IPS-15b (cell line): Measurements from ENCODE around the gene PLXNB1.
"Not testable (repeated sequence)": the region's sequence is repeated elsewhere in the genome, so short reads cannot be mapped to it uniquely, and the experiment has no call there.

Experiments
- H3K27me3 ChIP-seq: one replicate; pipeline ENCODE4 v1.6.1; 2013; ENCODE audit warnings: low read length; ENCODE audit not compliant: control insufficient read depth, insufficient read depth
- H3K36me3 ChIP-seq: one replicate; pipeline ENCODE4 v1.6.1; 2013; ENCODE audit warnings: low read length; ENCODE audit not compliant: control insufficient read depth, insufficient read depth
- H3K4me1 ChIP-seq: one replicate; pipeline ENCODE4 v1.6.1; 2013; ENCODE audit warnings: mild to moderate bottlenecking, low read length; ENCODE audit not compliant: control insufficient read depth, insufficient read depth
- H3K4me3 ChIP-seq: one replicate; pipeline ENCODE4 v1.5.1; 2013; ENCODE audit warnings: low read depth, low read length
- H3K9ac ChIP-seq: one replicate; pipeline ENCODE4 v1.6.1; 2013; ENCODE audit warnings: low read depth, mild to moderate bottlenecking, low read length
- H3K9me3 ChIP-seq: one replicate; pipeline ENCODE4 v1.6.1; 2013; ENCODE audit warnings: mild to moderate bottlenecking, low read length; ENCODE audit not compliant: control insufficient read depth, insufficient read depth

Gene PLXNB1

DNA sequence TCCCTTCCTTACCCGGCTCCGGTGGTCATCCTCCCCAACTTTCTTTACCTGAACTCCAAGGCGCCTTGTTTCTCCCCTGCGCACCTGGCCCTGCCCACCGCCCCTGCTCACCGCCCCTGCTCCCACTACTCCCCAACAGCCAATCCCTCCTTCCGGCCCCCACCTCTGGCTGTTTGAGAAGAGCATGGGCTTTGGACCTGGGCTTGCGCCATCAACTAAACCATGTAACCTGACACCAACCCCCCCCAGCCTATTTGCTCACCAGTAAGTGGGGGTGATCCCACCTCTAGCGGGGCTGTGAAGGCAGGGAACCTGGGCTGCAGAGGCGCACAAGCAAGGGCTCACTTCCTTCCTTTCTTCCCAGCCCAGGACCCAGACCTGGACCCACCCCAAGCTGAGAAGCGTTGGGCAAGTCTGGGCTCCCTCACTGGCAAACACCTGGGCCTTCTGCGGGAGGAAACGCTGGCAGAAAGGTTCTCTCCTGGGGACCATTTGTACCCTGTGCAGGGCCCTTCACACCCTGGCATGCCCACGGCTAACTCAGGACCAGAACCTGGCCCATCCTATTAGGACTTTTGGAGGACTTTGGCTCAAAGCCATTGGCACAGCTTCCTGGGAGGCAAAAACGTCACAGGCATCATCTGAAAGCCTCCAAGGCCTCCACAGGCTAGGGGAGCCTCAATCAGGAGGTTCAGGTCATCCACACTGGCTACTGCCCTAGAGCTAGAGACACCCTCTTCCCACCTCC lies at the start of gene PLXNB1:
Gene PLXNB1 (minus strand): TSS at position 127 of the 748 bp plus-strand sequence. CDS start 5,475 bp downstream, outside the sequence.
- H3K36me3 ChIP-seq = peaks cover 26% of the 10 kb centered on the region
- peak within 1 kb of the TSS; percentile 79 for H3K9ac ChIP-seq
- peaks cover 19% of the 10 kb centered on the region for H3K4me1 ChIP-seq
- H3K4me3 ChIP-seq = peak within 1 kb of the TSS; percentile 78
- H3K27me3 ChIP-seq = no peaks in the 10 kb centered on the region
- H3K9me3 ChIP-seq = no peaks in the 10 kb centered on the region

- Histone ChIP-seq H3K9me3 (no peaks in the 10 kb centered on the region), H3K36me3 (peaks cover 18% of the 10 kb centered on the region), H3K4me1 (peaks cover 12% of the 10 kb centered on the region), H3K9ac (no peak overlapping the region), H3K4me3 (no peak overlapping the region), H3K27me3 (no peaks in the 10 kb centered on the region)
Observed at GRCh38 chr3:48478626-48479555, 49.0 kb upstream of the PLXNB1 start.

DNA sequence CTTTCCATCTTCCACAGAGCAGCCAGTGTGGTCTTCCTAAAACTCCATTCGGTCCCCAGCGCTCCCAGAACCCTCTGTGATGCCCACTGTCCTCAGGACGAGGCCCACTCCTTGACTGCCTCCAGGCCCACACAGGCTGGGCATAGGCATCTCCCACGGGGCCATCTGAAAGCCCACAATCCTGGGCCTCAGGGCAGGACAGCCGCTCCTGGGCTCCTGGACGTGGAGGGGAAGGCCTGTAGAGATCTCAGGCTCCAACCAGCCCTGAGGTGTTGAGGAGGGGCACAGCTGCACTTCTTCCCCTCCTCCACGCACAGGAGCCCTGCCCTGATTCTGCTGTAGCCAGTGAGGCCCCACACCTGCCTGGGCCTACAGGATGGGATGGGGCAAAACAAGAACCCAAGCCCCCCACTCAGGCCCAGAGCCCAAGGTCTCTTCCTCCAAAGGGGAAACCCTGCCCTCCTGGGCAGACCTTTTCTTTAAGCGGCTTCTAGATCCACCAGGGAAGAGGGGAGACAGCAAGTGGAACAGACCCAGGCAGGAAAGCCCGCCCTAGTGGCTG lies 48.2 kb upstream of the PLXNB1 start:
- Histone ChIP-seq H3K9me3 (no peaks in the 10 kb centered on the region), H3K4me1 (peaks cover 16% of the 10 kb centered on the region), H3K27me3 (no peaks in the 10 kb centered on the region), H3K9ac (peak overlapping the region; percentile 12), H3K4me3 (no peak overlapping the region), H3K36me3 (peaks cover 18% of the 10 kb centered on the region)

GRCh38 chr3:48476426-48477053 lies 46.7 kb upstream of the PLXNB1 start:
- H3K36me3 ChIP-seq = peaks cover 18% of the 10 kb centered on the region
- H3K4me1 ChIP-seq = peaks cover 16% of the 10 kb centered on the region
- H3K9ac ChIP-seq = no peak overlapping the region
- H3K27me3 ChIP-seq = no peaks in the 10 kb centered on the region
- no peak overlapping the region for H3K4me3 ChIP-seq
- H3K9me3 ChIP-seq = no peaks in the 10 kb centered on the region

- Histone ChIP-seq H3K4me1 (peaks cover 16% of the 10 kb centered on the region), H3K36me3 (peaks cover 22% of the 10 kb centered on the region), H3K4me3 (no peak overlapping the region), H3K9me3 (no peaks in the 10 kb centered on the region), H3K27me3 (no peaks in the 10 kb centered on the region), H3K9ac (peak overlapping the region; percentile 14)
Observed at GRCh38 chr3:48475188-48475587, 45.3 kb upstream of the PLXNB1 start.

GRCh38 chr3:48474619-48475018 lies 44.7 kb upstream of the PLXNB1 start:
- Histone ChIP-seq H3K9me3 (no peaks in the 10 kb centered on the region), H3K9ac (peak overlapping the region; percentile 14), H3K4me1 (peaks cover 16% of the 10 kb centered on the region), H3K27me3 (no peaks in the 10 kb centered on the region), H3K4me3 (no peak overlapping the region), H3K36me3 (peaks cover 23% of the 10 kb centered on the region)

DNA sequence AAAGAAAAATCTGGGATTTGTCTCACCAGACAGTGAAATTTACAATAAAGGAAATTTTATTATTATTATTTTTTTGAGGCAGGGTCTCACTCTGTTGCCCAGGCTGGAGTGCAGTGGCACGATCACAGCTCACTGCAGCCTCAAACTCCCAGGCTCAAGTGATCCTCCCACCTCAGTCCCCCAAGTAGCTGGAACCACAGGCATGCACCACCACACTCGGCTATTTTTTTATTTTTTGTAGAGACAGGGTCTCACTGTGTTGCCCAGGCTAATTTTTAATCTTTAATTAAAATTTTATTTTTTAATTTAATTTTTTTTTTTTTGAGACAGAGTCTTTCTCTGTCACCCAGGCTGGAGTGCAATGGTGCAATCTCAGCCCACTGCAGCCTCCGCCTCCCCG lies 44.1 kb upstream of the PLXNB1 start:
- H3K9ac ChIP-seq, H3K4me3 ChIP-seq, H3K9me3 ChIP-seq, H3K27me3 ChIP-seq: not testable (repeated sequence)
- Histone ChIP-seq H3K36me3 (peaks cover 26% of the 10 kb centered on the region), H3K4me1 (peaks cover 16% of the 10 kb centered on the region)

DNA sequence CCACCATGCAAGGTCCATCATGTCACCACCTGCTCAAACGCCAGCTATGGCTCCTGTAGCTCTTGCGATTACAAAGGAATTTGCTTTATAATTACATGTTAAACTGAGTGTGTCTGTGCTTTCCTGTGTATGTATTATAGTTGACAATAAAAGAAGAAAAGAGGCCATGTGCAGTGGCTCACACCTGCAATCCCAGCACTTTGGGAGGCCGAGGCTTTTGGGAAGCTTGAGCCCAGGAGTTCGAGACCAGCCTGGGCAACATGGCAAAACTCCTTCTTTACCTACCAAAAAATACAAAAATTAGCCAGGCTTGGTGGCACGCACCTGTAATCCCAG lies 43.7 kb upstream of the PLXNB1 start:
- Histone ChIP-seq H3K9ac (peak overlapping the region; percentile 28), H3K9me3 (no peaks in the 10 kb centered on the region), H3K4me1 (peaks cover 16% of the 10 kb centered on the region)

DNA sequence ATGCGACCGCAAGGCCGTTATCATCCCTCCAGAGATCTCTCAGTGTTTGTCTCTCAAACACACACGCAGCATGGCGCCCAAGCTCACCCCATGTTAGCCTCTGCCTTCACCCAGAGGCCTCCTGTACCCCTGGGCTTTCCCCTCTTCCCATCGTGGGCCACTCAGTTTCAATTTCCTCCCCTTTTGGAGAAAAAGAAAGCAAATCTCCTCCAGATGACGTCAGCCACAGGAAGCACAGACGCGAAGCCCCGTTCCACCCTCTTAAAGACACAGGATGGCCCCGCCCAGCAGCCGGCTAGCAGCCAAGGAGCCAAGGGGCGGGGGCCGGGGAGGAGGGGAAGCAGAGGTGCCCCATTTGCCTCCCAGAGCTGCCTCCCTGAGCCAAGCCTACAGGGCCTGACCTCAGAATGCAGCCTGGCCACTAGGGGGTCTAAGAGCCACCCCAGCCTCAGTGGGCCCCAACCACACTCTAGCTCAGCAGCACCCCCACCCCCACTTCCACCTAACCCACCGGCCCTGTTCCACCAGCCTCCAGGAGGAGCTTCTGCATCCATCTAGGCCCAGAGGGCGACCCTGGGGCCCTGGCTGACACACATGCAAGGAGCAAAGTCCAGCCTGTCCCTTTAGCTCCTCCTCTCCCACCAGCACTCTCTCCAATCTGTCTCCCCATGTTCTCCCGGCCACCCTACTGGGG lies 43.2 kb upstream of the PLXNB1 start:
- Histone ChIP-seq H3K4me3 (peak overlapping the region; percentile 81), H3K27me3 (no peaks in the 10 kb centered on the region), H3K9me3 (no peaks in the 10 kb centered on the region), H3K36me3 (peaks cover 29% of the 10 kb centered on the region), H3K9ac (peak overlapping the region; percentile 70), H3K4me1 (peaks cover 16% of the 10 kb centered on the region)

More for the DNA sequence above, 43.7 kb upstream of the PLXNB1 start:
- peak overlapping the region; percentile 81 for H3K4me3 ChIP-seq
- H3K27me3 ChIP-seq = no peaks in the 10 kb centered on the region
- H3K36me3 ChIP-seq = peaks cover 25% of the 10 kb centered on the region

GRCh38 chr3:48472673-48472922 lies 42.7 kb upstream of the PLXNB1 start:
- H3K9me3 ChIP-seq = no peaks in the 10 kb centered on the region
- H3K27me3 ChIP-seq = no peaks in the 10 kb centered on the region
- H3K4me3 ChIP-seq = peak overlapping the region; percentile 81
- peaks cover 29% of the 10 kb centered on the region for H3K36me3 ChIP-seq
- H3K9ac ChIP-seq = peak overlapping the region; percentile 70
- H3K4me1 ChIP-seq = peaks cover 16% of the 10 kb centered on the region

- no peaks in the 10 kb centered on the region for H3K9me3 ChIP-seq
- H3K27me3 ChIP-seq = no peaks in the 10 kb centered on the region
- peaks cover 15% of the 10 kb centered on the region for H3K4me1 ChIP-seq
- no peak overlapping the region for H3K9ac ChIP-seq
- H3K36me3 ChIP-seq = peaks cover 40% of the 10 kb centered on the region
- H3K4me3 ChIP-seq = no peak overlapping the region
Observed at GRCh38 chr3:48470286-48470685, 40.4 kb upstream of the PLXNB1 start.
